ENCODE measurements around the gene CHKA. TPM values are rescaled to one million over a fixed set of nuclear protein-coding genes. Genes with fewer than 3 reads are reported as not detected.

CHKA gene
- total RNA-seq, 1 experiment from 2014 or later = 35.8 TPM

GRCh38 chr11:68036141-68036716 is 85.0 kb downstream of the CHKA start:
- no peak overlapping the region for H3K27ac ChIP-seq (ENCODE audit: low read length)
- peaks cover 26% of the 10 kb centered on the region for H3K79me2 ChIP-seq (ENCODE audit: low read length)

GRCh38 chr11:68035266-68035876 is 85.8 kb downstream of the CHKA start:
- Histone ChIP-seq H3K9me3 (ENCODE audit: low read length) (no peaks in the 10 kb centered on the region), H3K27me3 (ENCODE audit: low read length) (no peaks in the 10 kb centered on the region), H3K4me2 (ENCODE audit: low read depth, low read length, poor library complexity, severe bottlenecking) (no peak overlapping the region), H3K9me2 (replicated peaks; ENCODE audit: insufficient read depth, low read length) (no peaks in the 10 kb centered on the region), H3K4me3 (ENCODE audit: low read length) (no peak overlapping the region), H3K9ac (ENCODE audit: low read length) (no peak overlapping the region), H3K4me1 (ENCODE audit: low read length) (peaks cover 35% of the 10 kb centered on the region), H2AFZ (ENCODE audit: low read length) (no peak overlapping the region), H3K27ac (ENCODE audit: low read length) (no peak overlapping the region), H4K20me1 (ENCODE audit: insufficient read depth, low read depth, low read length) (no peaks in the 10 kb centered on the region), H3K36me3 (ENCODE audit: insufficient read depth, low read length) (peaks cover 9% of the 10 kb centered on the region), H3K79me2 (ENCODE audit: low read length) (peaks cover 28% of the 10 kb centered on the region)
- no peak for DNase-seq

More at GRCh38 chr11:68036141-68036716, 85.0 kb downstream of the CHKA start:
- DNase-seq = no peak
- no peaks in the 10 kb centered on the region for H4K20me1 ChIP-seq (ENCODE audit: insufficient read depth, low read depth, low read length)
- no peak overlapping the region for H3K4me3 ChIP-seq (ENCODE audit: low read length)
- H3K9ac ChIP-seq (ENCODE audit: low read length) = no peak overlapping the region
- H3K36me3 ChIP-seq (ENCODE audit: insufficient read depth, low read length) = peaks cover 9% of the 10 kb centered on the region
- no peak overlapping the region for H3K4me2 ChIP-seq (ENCODE audit: low read depth, low read length, poor library complexity, severe bottlenecking)
- H3K4me1 ChIP-seq (ENCODE audit: low read length) = peaks cover 43% of the 10 kb centered on the region
- no peak overlapping the region for H2AFZ ChIP-seq (ENCODE audit: low read length)
- H3K9me2 ChIP-seq (replicated peaks; ENCODE audit: insufficient read depth, low read length) = no peaks in the 10 kb centered on the region
- no peaks in the 10 kb centered on the region for H3K9me3 ChIP-seq (ENCODE audit: low read length)
- no peaks in the 10 kb centered on the region for H3K27me3 ChIP-seq (ENCODE audit: low read length)

GRCh38 chr11:68033708-68034045 is 87.5 kb downstream of the CHKA start:
- Histone ChIP-seq H4K20me1 (ENCODE audit: insufficient read depth, low read depth, low read length) (no peaks in the 10 kb centered on the region), H3K4me3 (ENCODE audit: low read length) (no peak overlapping the region), H3K27ac (ENCODE audit: low read length) (no peak overlapping the region), H3K9me2 (replicated peaks; ENCODE audit: insufficient read depth, low read length) (no peaks in the 10 kb centered on the region), H2AFZ (ENCODE audit: low read length) (no peak overlapping the region), H3K9me3 (ENCODE audit: low read length) (no peaks in the 10 kb centered on the region), H3K9ac (ENCODE audit: low read length) (no peak overlapping the region), H3K79me2 (ENCODE audit: low read length) (peaks cover 35% of the 10 kb centered on the region), H3K27me3 (ENCODE audit: low read length) (no peaks in the 10 kb centered on the region), H3K4me1 (ENCODE audit: low read length) (peaks cover 31% of the 10 kb centered on the region), H3K36me3 (ENCODE audit: insufficient read depth, low read length) (peaks cover 9% of the 10 kb centered on the region), H3K4me2 (ENCODE audit: low read depth, low read length, poor library complexity, severe bottlenecking) (no peak overlapping the region)
- DNase-seq = no peak

DNA sequence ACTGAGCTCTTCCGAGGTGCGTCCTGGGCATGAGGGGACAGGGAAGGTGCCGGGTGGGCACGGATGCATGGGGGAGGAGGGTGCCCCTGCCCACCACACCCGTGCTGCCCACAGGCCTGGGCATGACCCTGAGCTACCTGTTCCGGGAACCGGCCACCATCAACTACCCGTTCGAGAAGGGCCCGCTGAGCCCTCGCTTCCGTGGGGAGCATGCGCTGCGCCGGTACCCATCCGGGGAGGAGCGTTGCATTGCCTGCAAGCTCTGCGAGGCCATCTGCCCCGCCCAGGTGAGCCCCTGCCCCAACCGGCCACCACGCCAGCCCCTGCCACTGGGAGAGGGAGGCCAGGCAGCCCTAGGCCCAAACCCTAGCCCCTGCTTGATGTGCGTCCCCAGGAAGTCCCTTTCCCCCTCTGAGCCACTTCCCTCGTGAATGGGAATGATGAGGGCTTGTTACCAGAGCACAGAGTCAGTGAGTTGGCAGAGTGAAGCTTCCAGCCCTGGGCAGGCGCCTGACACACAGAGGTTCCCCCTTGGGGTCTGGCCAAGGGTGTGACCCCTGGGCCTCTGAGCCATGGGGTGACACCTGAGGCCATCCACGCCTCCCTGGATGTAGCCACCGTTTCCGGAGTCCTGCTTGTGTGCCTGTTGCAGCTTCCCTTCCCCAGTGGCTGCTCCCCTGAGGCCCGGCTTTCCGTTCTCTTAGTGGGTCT is 88.0 kb downstream of the CHKA start:
- Histone ChIP-seq H2AFZ (ENCODE audit: low read length) (no peak overlapping the region), H3K9ac (ENCODE audit: low read length) (no peak overlapping the region), H3K27ac (ENCODE audit: low read length) (no peak overlapping the region), H3K27me3 (ENCODE audit: low read length) (no peaks in the 10 kb centered on the region), H3K79me2 (ENCODE audit: low read length) (peaks cover 35% of the 10 kb centered on the region), H3K4me3 (ENCODE audit: low read length) (no peak overlapping the region), H3K4me2 (ENCODE audit: low read depth, low read length, poor library complexity, severe bottlenecking) (no peak overlapping the region), H3K9me3 (ENCODE audit: low read length) (no peaks in the 10 kb centered on the region), H3K36me3 (ENCODE audit: insufficient read depth, low read length) (peaks cover 9% of the 10 kb centered on the region), H3K4me1 (ENCODE audit: low read length) (peaks cover 26% of the 10 kb centered on the region), H4K20me1 (ENCODE audit: insufficient read depth, low read depth, low read length) (no peaks in the 10 kb centered on the region), H3K9me2 (replicated peaks; ENCODE audit: insufficient read depth, low read length) (no peaks in the 10 kb centered on the region)
- DNase-seq = no peak

DNA sequence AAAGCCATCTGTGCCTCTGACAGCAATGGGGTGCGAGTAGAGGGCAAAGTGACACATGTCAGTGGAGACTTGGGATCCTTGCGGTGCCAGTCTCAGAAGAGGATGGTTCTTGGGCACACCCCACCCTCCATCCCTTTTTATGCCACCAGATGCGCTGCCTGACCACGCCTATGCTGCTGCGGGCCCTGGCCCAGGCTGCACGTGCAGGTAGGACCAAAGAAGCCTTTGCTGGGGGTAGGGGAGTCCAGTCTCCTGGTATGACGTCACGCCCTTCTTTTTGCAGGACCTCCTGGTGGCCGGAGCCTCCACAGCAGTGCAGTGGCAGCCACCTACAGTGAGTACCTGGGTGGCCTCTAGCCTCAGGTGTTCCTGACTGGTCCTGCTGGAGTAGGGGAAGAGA is 89.2 kb downstream of the CHKA start:
- no peak overlapping the region for H3K27ac ChIP-seq (ENCODE audit: low read length)

GRCh38 chr11:68031144-68031464 is 90.1 kb downstream of the CHKA start:
- peak; percentile 67 for DNase-seq
- Histone ChIP-seq H4K20me1 (ENCODE audit: insufficient read depth, low read depth, low read length) (no peaks in the 10 kb centered on the region), H3K9ac (ENCODE audit: low read length) (peak overlapping the region; percentile 84), H3K4me1 (ENCODE audit: low read length) (peaks cover 24% of the 10 kb centered on the region), H3K9me2 (replicated peaks; ENCODE audit: insufficient read depth, low read length) (no peaks in the 10 kb centered on the region), H3K27ac (ENCODE audit: low read length) (peak overlapping the region; percentile 7; the same call in 1 of the 2 replicates), H3K4me2 (ENCODE audit: low read depth, low read length, poor library complexity, severe bottlenecking) (peak overlapping the region; percentile 71), H3K27me3 (ENCODE audit: low read length) (no peaks in the 10 kb centered on the region), H3K36me3 (ENCODE audit: insufficient read depth, low read length) (peaks cover 9% of the 10 kb centered on the region), H3K4me3 (ENCODE audit: low read length) (peak overlapping the region; percentile 74), H2AFZ (ENCODE audit: low read length) (no peak overlapping the region; the same call in 1 of the 2 replicates), H3K79me2 (ENCODE audit: low read length) (peaks cover 35% of the 10 kb centered on the region), H3K9me3 (ENCODE audit: low read length) (no peaks in the 10 kb centered on the region)

More for the DNA sequence above, 89.2 kb downstream of the CHKA start:
- Histone ChIP-seq H4K20me1 (ENCODE audit: insufficient read depth, low read depth, low read length) (no peaks in the 10 kb centered on the region), H3K36me3 (ENCODE audit: insufficient read depth, low read length) (peaks cover 9% of the 10 kb centered on the region), H3K9ac (ENCODE audit: low read length) (peak overlapping the region; percentile 84), H3K4me3 (ENCODE audit: low read length) (peak overlapping the region; percentile 74; the same call in 1 of the 2 replicates), H3K9me2 (replicated peaks; ENCODE audit: insufficient read depth, low read length) (no peaks in the 10 kb centered on the region), H2AFZ (ENCODE audit: low read length) (no peak overlapping the region), H3K4me1 (ENCODE audit: low read length) (peaks cover 24% of the 10 kb centered on the region), H3K79me2 (ENCODE audit: low read length) (peaks cover 35% of the 10 kb centered on the region), H3K27me3 (ENCODE audit: low read length) (no peaks in the 10 kb centered on the region), H3K4me2 (ENCODE audit: low read depth, low read length, poor library complexity, severe bottlenecking) (peak overlapping the region; percentile 71), H3K9me3 (ENCODE audit: low read length) (no peaks in the 10 kb centered on the region)
- DNase-seq = no peak

GRCh38 chr11:68030318-68031143 is 90.7 kb downstream of the CHKA start, which contains the start of gene NDUFS8:
NDUFS8 (plus strand) TSS chr11:68030681; CDS start chr11:68032152, 1,471 bp downstream.
- Histone ChIP-seq H3K9ac (ENCODE audit: low read length) (peak within 1 kb of the TSS; percentile 84), H3K9me2 (replicated peaks; ENCODE audit: insufficient read depth, low read length) (no peaks in the 10 kb centered on the region), H3K79me2 (ENCODE audit: low read length) (peaks cover 35% of the 10 kb centered on the region), H3K4me3 (ENCODE audit: low read length) (peak within 1 kb of the TSS; percentile 74), H2AFZ (ENCODE audit: low read length) (no peak within 1 kb of the TSS; the same call in 1 of the 2 replicates), H3K27ac (ENCODE audit: low read length) (peak within 1 kb of the TSS; percentile 31; the same call in 1 of the 2 replicates), H3K4me2 (ENCODE audit: low read depth, low read length, poor library complexity, severe bottlenecking) (peak within 1 kb of the TSS; percentile 86), H3K9me3 (ENCODE audit: low read length) (no peaks in the 10 kb centered on the region), H4K20me1 (ENCODE audit: insufficient read depth, low read depth, low read length) (no peaks in the 10 kb centered on the region), H3K4me1 (ENCODE audit: low read length) (peaks cover 24% of the 10 kb centered on the region), H3K36me3 (ENCODE audit: insufficient read depth, low read length) (peaks cover 9% of the 10 kb centered on the region), H3K27me3 (ENCODE audit: low read length) (no peaks in the 10 kb centered on the region)
- peak; percentile 99 for DNase-seq

Data from Karpas-422 (cell line).